HG03558 (cell line): Measurements from ENCODE around the gene VPS41.

Experiments used
- ATAC-seq: cut with Tn5 transposase; IDR thresholded peaks from one replicate; pipeline ENCODE4 v1.9.1; 2021; ENCODE audit warnings: moderate number of reproducible peaks; ENCODE audit not compliant: unreplicated experiment; ENCODE audit errors: extremely low read depth

Gene VPS41

GRCh38 chr7:38907766-38908165 is 1.2 kb downstream of the VPS41 start:
- ATAC-seq = no peak

GRCh38 chr7:38907066-38907465 is 1.9 kb downstream of the VPS41 start:
- no peak for ATAC-seq

DNA sequence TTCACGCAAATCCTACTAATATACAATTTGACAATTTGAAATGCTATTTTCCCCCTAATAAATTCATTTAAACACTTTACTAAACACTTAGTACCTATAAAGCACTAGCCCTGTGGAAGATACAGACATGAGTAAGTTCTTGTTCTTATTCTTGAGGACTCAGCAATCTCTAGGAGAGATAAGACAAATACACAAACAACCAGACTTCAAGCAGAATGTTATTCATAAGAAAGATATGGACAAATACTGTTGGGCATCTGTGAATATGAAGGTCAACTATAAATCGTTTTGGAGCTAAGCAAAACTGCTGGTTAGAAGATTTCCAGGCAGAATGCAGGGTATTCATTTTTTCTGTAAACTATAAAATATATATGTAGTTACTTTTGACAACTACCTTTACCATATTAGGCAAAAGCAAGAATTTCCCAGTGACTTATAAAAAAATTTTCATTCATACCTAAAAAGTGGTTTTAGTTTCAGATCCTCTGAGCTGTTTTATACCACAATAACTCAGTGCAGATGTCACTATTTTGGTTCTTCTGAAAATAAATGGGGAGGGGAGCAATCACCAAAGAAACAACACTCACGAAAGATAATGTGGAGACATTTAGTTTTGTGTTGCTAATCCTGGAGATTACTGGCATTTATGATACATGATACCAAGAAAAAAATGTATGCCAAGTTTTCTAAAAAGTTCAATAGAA is 3.8 kb downstream of the VPS41 start:
- ATAC-seq = peak; percentile 43

- ATAC-seq = no peak
Observed at GRCh38 chr7:38903057-38903456, 5.9 kb downstream of the VPS41 start.

GRCh38 chr7:38902449-38902848 is 6.5 kb downstream of the VPS41 start:
- no peak for ATAC-seq

- ATAC-seq = no peak
Observed at GRCh38 chr7:38893061-38893460, 15.9 kb downstream of the VPS41 start.

DNA sequence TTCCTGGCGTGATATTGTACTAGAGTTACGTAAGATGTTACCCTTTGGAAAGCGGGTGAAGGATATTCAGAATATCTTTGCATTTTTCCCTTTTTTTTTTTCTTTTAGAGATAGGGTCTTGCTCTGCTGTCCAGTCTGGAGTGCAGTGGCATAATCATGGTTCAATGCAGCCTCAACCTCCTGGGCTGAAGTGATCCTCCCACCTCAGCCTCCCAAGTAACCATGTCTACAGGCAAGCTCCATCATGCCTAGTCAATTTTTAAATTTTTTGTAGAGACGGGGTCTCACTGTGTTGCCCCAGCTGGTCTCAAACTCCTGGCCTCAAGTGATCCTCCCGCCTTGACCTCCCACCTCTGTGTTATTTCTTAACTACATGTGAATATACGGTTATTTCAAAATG is 18.4 kb downstream of the VPS41 start:
- no peak for ATAC-seq

- ATAC-seq = no peak
Observed at GRCh38 chr7:38889872-38890432, 19.0 kb downstream of the VPS41 start.

DNA sequence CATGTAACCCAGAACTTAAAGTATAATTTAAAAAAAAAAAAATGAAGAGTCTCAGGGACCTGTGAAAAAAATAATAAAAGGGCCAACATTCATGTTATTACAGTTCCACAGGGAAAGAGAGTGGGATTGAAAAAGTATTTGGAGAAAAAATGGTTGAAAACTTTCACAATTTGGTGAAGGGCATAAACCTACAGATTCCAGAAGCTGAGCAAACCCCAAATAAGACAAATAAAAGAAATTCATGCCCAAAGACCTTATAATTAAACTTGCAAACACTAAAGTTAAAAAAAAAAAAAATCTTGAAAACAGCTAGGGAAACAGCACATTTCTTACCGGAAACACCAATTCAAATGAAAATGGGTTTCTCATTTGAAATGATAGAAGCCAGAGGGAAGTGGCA is 19.9 kb downstream of the VPS41 start:
- no peak for ATAC-seq

GRCh38 chr7:38886265-38886664 is 22.7 kb downstream of the VPS41 start:
- ATAC-seq = no peak

DNA sequence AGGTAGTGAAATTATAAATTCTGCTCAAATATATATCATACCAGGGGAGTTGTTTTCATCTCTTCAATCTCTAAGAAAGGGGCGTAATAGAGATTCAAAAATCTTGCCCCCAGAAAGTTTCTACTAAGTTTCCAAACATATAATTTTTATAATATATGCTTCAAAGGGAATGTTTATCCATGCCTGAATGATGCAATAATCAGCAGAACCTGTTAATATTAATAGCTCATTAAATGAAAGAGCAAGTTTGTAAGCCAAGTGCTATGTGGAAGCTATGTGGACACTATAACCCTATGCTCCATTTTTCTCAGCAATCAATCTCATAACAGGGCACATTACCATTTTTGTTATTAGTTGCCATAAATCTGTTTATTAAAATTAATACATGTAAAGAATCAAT is 25.3 kb downstream of the VPS41 start:
- ATAC-seq = no peak

- ATAC-seq = no peak
Observed at GRCh38 chr7:38881947-38882684, 26.9 kb downstream of the VPS41 start.

GRCh38 chr7:38881015-38881414 is 28.0 kb downstream of the VPS41 start:
- no peak for ATAC-seq

DNA sequence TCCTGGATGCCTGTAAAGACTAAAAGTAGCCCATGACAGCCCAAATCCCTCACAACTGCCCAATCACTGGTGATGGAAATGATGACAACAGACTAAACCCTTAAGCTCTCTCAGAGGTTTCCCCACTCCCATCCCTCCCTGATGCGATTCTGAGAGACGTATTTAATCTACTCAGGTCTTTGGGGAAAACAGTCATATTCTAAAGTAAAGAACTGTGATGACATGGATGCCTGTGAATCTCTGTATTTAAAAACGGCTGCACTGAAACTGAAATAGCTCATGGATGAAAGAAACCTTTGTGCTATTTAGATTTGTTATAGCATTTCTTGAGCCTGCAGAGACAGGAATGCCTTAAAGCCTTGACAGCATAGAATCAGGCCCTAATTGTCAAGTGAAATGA is 28.5 kb downstream of the VPS41 start:
- no peak for ATAC-seq

DNA sequence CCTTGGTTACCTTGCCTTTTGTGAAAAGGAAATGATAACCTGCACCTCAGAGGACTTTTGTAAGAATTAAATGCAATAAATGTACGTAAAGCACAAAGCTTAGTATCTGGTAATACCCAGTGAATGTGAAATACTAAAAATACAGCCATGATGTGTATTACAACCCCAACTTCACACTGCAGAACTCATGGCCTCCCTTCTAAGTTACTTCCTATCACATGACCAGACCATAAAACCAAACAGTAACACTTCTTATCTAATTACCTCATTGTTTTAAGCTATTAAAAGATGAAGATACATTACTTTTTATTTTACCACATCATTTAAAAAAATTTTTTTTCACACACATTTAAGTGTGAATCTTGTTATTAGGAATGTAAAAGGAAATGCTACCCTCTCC is 29.0 kb downstream of the VPS41 start:
- ATAC-seq = no peak

- no peak for ATAC-seq
Observed at GRCh38 chr7:38878694-38879457, 30.1 kb downstream of the VPS41 start.

GRCh38 chr7:38873433-38873832 is 35.6 kb downstream of the VPS41 start:
- ATAC-seq = no peak

DNA sequence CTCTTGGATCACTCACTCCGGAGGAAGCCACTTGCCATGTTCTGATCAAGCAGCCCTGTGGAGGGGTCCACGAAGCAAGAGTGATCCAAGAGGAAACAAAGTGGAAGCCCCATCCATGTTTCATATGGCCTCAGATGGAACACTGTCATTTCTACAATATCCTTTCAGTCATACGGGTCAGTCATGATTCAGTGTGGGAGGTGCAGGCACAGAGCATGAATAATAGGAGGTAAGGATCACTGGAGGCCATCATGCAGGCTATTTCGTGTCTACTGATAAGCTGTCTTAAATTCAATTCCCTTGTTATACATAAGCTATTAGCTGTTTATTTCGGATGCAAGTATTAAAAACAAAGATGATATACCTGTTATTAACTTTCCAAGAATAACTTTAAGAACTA is 36.8 kb downstream of the VPS41 start:
- no peak for ATAC-seq

GRCh38 chr7:38870147-38870546 is 38.8 kb downstream of the VPS41 start:
- no peak for ATAC-seq

DNA sequence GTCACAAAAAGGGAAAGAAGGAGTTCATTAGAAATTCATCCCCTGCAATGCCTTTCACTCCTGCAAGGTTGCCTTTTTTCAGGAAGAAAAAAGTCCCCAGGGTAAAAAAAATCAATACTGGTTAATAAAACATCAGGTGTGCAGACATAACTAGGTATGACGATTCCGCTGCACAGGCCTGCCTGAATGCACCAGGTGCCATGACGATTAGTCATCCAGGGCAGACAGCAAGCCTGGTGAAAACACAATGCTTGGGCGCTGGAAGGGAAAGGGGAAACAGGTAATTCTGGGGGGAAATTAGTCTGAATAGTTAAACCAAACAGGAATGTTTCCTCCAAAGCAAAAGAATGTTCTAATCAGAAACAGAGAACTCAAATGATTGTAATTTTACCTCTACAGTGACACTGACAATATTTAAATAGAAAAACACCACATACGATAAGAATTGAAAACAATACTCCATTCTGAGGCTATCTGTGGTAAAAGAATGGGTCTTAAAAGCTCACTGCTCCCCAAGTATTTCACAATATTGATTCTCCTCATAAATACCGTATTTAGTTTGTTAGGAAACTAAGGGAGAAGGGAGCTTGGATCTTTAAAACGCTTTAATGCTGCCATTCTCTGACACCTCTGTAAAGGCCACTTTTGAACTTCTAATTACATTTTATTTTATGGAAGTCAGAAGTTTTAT is 45.2 kb downstream of the VPS41 start:
- ATAC-seq = no peak
